Measurements from ENCODE around the gene ZFYVE9. TPM values are rescaled to one million over a fixed set of nuclear protein-coding genes. Genes with fewer than 3 reads are reported as not detected.

Gene ZFYVE9
- total and polyA plus RNA-seq, 9 of the 15 experiments (the other 6 are each of a cell fraction or from before 2014, with no cell fraction given), result 0.52 to 14.4 (median 8.9) TPM

- TF ChIP-seq MCM7 (IDR thresholded peaks at IDR 0.05), result no peak
- TF ChIP-seq, protein P1, sequence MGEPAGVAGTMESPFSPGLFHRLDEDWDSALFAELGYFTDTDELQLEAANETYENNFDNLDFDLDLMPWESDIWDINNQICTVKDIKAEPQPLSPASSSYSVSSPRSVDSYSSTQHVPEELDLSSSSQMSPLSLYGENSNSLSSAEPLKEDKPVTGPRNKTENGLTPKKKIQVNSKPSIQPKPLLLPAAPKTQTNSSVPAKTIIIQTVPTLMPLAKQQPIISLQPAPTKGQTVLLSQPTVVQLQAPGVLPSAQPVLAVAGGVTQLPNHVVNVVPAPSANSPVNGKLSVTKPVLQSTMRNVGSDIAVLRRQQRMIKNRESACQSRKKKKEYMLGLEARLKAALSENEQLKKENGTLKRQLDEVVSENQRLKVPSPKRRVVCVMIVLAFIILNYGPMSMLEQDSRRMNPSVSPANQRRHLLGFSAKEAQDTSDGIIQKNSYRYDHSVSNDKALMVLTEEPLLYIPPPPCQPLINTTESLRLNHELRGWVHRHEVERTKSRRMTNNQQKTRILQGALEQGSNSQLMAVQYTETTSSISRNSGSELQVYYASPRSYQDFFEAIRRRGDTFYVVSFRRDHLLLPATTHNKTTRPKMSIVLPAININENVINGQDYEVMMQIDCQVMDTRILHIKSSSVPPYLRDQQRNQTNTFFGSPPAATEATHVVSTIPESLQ (CRISPR knock-in tag; IDR thresholded peaks at IDR 0.05), result no peak
- peak; percentile 55; the same call in 1 of the 2 replicates for TF ChIP-seq STAG1 (CRISPR knock-in tag; IDR thresholded peaks at IDR 0.05; ENCODE audit: borderline replicate concordance)
- TF ChIP-seq HMG20B (CRISPR knock-in tag; IDR thresholded peaks at IDR 0.05), result no peak
- TF ChIP-seq ZNF592 (IDR thresholded peaks at IDR 0.05), result no peak
- TF ChIP-seq CBX8 (IDR thresholded peaks at IDR 0.05; ENCODE audit: borderline replicate concordance, extremely low read depth, low read depth, low read length, poor library complexity, severe bottlenecking), result no peak
- TF ChIP-seq SPI1 (IDR thresholded peaks at IDR 0.05; ENCODE audit: borderline replicate concordance, low read depth, low read length), result no peak
- TF ChIP-seq, protein P2, sequence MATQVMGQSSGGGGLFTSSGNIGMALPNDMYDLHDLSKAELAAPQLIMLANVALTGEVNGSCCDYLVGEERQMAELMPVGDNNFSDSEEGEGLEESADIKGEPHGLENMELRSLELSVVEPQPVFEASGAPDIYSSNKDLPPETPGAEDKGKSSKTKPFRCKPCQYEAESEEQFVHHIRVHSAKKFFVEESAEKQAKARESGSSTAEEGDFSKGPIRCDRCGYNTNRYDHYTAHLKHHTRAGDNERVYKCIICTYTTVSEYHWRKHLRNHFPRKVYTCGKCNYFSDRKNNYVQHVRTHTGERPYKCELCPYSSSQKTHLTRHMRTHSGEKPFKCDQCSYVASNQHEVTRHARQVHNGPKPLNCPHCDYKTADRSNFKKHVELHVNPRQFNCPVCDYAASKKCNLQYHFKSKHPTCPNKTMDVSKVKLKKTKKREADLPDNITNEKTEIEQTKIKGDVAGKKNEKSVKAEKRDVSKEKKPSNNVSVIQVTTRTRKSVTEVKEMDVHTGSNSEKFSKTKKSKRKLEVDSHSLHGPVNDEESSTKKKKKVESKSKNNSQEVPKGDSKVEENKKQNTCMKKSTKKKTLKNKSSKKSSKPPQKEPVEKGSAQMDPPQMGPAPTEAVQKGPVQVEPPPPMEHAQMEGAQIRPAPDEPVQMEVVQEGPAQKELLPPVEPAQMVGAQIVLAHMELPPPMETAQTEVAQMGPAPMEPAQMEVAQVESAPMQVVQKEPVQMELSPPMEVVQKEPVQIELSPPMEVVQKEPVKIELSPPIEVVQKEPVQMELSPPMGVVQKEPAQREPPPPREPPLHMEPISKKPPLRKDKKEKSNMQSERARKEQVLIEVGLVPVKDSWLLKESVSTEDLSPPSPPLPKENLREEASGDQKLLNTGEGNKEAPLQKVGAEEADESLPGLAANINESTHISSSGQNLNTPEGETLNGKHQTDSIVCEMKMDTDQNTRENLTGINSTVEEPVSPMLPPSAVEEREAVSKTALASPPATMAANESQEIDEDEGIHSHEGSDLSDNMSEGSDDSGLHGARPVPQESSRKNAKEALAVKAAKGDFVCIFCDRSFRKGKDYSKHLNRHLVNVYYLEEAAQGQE (IDR thresholded peaks at IDR 0.05; ENCODE audit: borderline replicate concordance), result peak; percentile 53
- TF ChIP-seq, protein P2 (CRISPR knock-in tag; IDR thresholded peaks at IDR 0.05; ENCODE audit: low read depth), result no peak
- peak; percentile 23 for TF ChIP-seq POLR2B (IDR thresholded peaks at IDR 0.05; ENCODE audit: low read depth, partially characterized antibody)
- TF ChIP-seq SMAD4 (CRISPR knock-in tag; conservative IDR thresholded peaks at IDR 0.05), result no peak
- no peak for TF ChIP-seq NFIX (CRISPR knock-in tag; IDR thresholded peaks at IDR 0.05; ENCODE audit: low read depth)
These were observed 206.9 kb downstream of the ZFYVE9 start (continued) for GRCh38 chr1:52348704-52349300.

All from K562 (cell line).